GM21390 (cell line): Measurements from ENCODE around the gene SNX18.

ENCODE experiments used
- ATAC-seq: cut with Tn5 transposase; IDR thresholded peaks from one replicate; pipeline ENCODE4 v1.9.1; 2021; ENCODE audit not compliant: unreplicated experiment

The SNX18 gene

DNA sequence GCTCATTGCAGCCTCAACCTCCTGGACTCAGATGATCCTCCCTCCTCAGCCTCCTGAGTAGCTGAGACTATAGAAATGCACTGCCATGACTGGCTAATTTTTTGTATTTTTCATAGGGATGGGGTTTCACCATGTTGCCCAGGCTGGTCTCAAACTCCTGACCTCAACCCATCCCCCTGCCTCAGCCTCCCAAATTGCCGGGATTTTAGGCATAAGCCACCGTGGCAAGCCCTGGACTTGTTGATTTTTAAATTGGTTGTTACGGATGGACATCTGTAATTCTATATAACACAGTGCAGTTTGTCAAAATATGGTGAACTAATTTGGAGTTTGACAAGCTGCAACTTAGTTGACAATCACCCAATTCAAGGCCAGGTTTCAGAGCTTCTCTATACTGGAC is 22.7 kb downstream of the SNX18 start:
- ATAC-seq = no peak

DNA sequence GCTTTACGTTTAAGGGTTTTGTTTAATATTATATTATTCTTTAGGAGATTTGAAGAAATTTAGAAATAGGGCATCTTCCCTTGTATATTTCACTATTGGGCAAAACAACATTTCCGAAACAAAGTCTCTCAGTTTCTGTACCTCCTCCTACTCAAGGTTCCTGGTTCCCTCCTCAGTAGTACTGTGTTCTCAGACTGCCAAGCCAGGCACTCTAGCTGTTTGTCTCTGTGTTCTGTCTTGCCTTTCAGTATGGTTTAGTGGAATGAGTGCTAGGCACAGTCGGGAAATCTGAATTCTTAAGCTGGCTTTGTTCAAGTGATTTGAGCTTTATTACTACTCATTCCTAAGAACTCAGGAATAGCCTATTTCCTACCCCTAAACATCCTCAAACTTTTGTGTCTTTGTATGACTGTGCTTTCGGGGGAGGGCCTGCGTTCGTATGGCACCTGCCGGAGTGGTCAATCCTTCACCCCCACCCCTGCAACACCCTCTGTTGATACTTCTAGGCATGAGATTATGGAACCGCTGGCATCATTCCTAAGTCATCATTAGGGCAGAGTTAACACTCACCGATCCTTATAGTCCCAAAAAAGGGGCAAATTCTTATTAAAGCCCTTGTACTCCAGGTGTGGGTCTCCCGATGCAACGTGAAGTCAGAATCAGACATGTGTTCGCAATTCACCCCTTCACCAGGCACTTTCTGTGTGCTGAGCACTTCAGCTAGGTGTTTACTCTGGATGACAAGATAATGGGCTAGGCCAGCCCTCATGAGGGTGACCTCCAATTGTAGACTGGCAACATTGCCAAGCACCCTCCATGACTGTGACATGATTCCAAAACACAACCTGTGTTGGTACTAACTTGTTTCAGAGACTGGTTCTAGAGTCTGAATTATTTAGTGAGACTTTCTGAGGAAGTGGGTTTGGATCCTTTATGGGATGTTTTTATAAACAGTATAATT is 24.5 kb downstream of the SNX18 start:
- no peak for ATAC-seq

DNA sequence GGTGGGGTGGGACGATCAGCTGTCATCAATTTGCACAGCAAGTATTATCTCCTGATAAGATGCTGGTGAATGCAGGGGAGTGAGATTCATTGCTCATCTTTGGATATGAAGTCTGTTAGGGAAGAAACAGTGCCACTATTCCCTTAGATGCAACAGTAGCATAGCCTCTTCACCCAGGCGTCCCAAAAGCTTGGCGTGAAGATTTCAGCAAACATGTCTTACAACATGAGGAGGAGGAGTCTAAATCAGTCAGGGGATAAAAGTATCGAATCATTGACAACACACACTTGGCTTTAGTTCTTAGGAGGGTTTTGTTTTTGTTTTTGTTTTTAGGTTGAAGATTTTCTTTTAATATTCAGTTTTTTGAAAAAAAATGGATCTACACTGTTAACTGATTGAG is 26.5 kb downstream of the SNX18 start:
- ATAC-seq = no peak

DNA sequence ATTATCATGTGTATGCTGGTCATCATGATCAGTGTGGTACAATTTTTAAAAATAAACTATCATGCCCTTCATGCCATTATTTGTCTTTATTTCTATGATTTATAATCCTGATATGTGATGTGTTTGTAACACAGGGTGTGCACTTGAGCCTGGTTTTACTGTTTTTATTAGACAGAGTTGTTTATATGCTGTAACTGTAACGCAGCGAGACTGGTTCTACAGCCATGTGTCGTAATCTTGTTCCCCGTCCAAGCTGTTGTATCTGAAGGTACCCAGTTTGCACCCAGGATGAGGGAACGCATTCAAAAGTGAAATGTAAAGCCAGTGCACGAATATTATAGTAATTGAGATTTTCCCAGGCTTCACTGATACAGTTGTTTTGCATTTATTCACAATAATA is 28.2 kb downstream of the SNX18 start:
- ATAC-seq = no peak

DNA sequence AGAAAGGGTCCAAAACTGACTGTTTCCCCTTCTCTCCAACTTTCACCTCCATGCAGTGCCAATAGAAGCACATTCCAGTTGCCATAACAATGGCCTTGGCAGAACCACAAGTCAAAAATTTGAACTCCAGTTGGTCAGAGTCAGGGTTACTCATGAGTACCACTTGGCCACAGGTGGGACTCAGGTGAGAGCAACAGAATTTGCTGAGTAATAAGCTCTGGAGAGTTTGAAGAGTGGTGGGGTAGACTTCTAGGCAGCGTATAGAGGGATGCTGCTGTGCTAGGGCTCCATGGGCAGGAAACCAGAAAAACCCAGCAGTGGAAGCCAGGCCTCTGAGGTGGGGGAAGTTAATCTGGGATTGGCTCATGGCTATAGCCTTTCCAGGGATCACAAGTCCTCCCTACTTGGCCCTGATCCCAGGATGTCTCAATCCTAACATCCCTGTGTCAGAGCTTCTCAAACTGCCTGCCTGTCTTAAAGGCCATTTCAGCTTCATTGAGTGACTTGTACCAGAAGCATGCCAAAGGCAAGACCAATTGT is 30.2 kb downstream of the SNX18 start:
- ATAC-seq = no peak

DNA sequence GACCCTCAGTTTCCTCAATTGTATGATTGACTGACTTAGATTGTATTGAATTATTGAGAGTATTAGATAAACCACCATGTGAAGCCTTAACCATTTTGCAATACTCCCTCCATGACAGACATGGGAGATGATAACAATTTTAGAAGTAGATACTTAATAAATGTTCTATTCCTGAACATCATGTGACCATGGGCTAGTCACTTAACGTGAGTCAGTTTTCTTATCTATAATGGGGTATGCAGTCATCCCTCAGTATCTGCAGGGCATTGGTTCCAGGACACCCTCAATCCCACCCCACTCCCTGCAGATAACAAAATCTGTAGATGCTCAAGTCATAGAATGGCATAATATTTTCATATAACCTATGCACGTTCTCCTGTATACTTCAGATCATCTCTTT is 31.0 kb downstream of the SNX18 start:
- ATAC-seq = no peak

DNA sequence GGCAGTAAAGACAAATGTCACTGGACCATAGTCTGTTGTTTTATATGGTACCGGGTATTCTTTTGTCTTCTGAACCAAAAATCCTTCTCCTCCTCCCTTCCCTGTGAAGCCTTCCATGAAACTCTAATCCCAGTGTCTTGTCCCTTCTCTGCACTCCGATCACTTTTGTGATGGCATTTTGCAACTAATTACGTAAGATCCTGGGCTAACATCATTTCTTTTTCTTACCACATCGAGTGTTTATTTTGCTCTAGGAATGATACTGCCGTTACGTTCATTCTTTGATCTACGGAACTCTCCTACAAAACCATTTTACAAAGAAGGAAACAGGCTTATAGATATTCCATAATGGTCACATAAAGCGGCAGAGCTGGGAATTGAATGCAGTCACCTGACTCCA is 33.7 kb downstream of the SNX18 start:
- ATAC-seq = no peak

DNA sequence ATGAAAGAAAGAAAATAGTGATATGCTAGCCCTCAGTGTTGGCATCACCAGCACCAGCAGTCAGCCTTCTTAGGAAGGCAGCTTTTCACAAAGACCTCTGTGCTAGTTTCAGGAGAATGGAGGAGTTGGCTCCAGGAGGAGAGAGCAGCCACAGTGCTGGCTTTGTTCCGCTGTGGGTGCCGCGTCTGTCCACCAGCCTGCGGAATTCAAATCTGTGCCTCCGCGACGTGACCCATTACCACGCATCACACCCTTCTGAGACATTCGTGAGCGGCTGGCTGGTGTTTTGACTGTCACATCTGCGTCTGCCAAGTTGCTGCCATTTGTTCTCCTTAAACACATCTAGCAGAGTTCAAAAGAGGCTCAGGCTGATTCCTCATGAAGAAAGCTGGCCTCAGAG is 34.4 kb downstream of the SNX18 start:
- ATAC-seq = no peak

DNA sequence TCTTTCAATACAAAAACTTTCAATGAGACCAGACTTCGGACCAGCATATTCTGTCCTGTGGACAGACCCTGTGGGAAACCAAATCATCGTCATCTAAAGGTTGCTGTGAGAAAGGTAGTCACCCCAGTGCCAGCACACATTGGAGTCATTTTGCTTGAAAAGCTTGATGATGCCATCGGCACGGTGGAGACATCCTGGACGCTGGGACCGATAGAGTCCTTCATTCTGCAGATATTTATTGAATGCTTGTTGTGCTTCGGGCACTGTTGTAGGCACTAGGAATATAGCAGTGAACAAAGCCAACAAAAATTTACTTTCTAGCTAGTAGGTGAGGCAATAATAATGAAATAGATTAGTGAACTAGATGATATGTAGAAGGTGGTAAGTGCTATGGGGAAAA is 34.9 kb downstream of the SNX18 start:
- no peak for ATAC-seq

DNA sequence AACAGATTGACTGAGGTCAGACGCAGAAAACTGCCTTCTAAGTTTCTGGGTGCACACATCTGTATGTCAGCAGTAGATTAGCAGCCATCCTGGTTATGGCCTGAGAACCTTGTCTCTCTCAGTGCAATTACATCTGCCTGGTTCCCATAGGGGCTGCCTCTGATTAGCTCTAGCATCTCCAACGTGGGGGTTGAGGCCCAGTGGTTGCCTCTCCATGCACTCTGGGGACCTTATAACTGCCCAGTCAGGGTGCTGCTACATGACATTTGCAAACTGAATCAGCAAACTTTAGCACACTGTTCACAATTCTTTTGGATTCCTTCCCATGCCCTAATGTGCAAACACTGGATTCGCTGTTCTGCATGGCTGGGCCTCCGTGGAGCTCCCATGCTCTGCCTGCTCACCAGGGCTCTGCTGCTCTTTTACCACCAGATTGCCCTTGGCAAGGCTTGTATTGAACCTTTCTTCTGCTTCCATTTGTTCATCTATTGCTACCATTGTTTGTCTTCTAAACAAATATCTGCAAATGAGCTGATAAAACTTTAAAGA is 36.2 kb downstream of the SNX18 start:
- no peak for ATAC-seq

DNA sequence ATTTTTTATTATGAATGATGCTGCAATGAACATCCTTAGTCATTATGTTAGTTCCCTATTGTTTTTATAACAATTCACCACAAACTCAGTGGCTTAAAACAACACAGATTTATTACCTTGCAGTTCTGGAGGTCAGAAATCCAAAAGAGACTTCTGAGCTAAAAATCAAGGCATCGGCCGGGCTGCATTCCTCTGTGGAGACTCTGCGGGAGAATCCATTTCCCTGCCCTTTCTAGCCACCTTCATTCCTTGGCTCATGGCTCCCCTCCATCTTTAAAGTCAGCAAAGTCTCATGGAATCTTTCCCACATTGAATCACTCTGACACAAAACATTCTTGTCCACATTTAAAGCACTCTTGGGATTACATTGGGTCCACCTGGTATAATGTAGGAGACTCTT is 38.6 kb downstream of the SNX18 start:
- no peak for ATAC-seq

DNA sequence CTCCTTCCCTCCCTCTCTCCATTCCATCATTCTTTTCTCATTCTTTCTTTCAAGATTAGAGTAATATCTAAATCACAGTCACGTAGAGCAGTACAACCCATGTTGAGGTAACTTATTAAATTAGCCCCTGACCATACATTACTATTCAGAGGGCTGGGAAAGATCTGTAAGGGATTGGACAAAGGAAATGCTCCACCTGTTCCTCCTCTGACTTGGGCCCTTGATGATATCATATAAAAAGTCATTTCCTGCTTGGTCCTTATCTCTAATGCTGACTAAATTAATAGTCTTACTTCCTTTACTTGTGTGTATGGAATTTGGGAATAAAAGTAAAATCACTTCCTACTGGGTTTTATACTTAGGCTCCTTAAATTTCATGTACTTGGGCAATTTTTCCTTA is 40.8 kb downstream of the SNX18 start:
- ATAC-seq = no peak

DNA sequence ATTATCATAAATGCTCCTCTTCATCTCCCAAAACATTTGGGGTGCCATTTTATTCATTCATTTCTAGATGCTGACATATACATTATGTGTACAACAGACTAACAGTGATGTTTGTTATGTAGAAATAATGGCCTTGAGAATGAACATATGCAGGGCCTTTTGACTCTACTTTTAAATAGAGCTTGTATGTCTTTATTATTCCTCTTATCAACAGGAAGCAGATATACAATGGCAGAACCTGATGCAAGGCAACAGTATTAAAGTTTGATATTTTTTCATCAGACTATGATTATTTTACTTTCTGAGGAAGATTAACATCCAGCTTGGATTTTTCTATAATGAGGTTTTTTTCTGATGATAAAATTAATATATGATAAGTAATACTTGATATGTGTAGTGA is 44.1 kb downstream of the SNX18 start:
- ATAC-seq = no peak

DNA sequence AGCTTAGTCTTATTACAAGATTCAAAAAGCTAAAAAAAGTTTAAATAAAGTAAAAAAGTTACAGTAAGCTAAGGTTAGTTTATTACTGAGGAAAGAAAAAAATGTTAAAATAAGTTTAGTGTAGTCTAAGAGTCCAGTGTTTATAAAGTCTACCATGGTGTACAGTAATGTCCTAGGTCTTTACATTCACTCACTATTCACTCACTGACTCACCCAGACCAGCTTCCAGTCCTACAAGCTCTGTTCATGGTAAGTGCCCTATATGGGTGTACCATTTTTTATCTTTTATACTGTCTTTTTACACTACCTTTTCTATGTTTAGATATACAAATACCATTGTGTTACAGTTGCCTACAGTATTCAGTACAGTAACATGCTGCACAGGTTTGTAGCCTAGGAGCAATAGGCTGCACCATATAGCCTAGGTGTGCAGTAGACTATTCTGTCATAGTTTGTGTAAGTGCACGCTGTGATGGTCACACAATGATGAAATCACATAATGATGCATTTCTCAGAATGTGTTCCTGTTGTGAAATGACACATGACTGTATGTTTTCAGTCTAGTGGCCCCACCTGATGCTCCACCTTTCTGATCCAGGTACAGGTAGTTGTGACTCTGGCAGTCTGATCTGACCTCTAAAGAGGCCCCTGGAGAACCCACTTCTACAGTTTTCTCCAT is 45.7 kb downstream of the SNX18 start:
- ATAC-seq = no peak

DNA sequence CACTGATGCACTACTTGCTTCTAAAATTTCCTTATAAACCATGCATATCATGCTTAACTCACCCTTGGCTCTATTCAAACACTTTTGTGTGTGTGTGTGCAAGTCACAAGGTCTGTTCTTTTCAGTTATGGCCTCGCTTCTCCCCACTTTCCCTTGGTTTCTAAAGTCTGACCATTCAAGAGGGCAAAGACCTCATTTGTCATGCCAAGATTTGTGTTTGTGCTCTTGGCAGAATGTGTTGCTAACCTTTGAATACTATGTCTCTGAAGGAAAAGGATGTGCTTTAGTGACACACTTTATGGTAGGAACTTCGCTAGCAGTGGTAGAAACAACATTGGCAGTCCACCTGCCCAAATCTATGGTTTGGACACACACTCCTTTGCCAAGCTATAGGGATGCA is 50.4 kb downstream of the SNX18 start:
- no peak for ATAC-seq

DNA sequence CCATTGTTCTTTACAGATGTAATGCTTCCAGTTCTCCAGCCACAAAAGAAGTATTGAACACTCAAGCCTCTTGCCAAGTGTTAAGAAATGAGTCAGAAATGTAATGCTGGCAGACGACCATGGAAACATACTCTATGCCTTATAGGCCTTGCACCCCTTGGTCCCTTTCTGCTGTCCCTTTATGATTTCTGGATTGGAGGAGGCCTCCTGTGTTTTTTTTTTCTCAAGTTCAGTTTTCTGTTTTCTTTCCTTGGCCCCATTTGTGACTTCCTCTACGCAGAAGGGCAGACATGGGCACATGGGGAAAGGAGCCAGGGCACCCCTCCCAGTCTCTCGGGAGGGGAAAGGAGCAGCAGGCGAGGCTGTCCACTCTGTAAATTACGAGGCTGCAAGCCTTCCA is 53.4 kb downstream of the SNX18 start:
- no peak for ATAC-seq

DNA sequence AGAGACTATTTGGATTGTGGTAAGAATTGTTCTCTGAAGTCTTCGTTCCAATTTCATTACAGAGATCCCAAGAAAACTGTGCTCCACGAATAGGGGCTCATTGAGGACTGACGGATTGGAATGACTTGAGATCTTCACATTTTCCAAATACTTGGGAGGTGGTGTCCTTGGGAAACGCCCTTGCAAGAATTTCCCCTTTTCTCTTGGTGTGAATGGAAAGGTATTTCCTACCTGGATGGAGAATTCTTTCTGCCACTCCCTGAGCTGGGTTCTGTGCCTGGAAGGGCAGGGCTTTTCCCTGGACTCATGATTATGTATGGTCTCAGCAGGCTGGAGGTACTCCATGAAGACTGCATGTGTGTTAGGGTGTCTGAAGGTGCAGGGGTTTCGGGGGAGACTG is 53.9 kb downstream of the SNX18 start:
- ATAC-seq = no peak

DNA sequence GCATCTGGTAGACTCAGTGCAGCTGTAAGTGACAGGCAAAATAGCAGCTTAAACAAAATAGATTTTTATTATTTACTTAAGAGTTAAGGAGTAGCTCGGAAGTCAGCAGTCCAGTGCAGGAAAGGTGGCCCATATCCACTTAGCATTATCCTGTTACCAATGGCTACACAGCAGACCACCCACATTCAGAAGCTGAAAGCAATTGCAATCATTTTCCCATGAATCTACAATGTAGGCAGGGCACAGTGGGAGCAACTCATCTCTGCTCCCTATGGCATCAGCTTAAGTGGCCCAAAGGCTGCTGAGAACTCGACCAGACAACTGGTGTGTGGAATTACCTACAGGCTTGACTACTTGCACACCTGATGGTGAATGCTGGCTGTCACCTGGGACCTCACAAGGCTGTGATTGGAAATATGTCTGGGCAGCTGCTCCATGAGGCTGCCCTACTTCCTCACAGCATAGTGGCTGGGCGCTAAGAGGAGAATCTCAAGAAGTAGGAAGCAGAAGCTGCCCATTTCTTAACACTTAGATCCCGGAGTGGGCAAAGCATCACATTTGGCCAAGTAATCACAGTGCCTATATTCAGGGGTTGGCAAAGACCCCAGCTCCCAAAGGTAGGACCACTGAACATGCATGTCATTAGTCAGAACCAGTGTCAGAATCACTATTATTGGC is 56.4 kb downstream of the SNX18 start:
- no peak for ATAC-seq

DNA sequence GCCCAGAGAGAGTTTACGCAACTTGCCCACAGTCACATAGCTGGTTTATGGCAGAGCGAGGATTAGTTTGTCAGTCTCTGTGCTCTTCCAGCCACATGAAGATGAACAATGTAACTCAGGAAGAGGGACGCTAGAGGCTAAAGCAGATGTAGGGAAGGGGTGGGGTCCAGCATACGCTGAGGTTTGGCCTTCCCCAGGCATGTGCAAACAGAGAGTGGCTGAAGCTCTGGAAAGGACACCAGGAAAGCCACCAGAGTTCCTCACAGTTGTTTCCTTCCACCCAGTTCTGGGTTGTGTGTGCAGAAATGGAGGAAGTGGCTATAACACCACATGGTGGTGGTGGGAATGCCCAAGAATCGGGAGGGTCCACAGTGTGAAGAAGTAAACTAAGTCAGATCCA is 60.0 kb downstream of the SNX18 start:
- ATAC-seq = no peak

DNA sequence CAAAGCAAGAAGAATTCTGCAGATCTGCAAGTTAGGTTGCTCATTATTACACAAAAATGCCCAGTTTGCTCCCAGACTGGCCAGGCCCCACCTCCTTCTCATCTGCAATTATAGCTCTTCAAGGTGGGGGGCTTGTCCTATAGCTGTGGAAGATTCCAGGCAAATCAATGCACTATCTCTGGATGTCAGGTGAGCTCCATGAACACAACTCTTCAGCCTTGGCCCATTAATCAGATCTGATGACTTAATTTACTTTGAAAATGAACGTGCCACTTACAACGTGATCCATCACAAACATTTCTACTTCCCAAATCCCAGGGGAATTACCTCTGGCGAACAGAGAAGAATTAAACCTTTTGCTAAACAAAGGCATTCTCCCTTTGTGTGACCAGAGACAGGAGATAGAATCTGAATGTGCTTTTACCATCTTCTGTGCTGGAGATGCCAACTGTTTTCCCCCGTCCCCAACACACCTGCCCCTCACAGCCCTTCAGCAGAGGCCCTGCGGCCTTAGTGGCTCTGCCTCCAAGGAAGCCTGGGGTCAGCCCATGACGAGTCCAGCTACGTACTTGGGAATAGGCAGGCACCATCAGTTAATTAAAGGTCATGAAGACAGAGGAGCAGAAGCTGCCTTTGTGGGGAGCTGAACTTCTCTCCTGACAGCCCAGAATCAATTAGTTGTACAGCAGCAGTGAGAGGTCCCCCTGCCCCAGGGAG is 60.5 kb downstream of the SNX18 start:
- no peak for ATAC-seq
